Urinary bladder (tissue), 4 donors: ENCODE results near the gene PLEKHA1. TPM values are rescaled to one million over a fixed set of nuclear protein-coding genes. Genes with fewer than 3 reads are reported as not detected.
A peak's percentile ranks its signal among the peaks of the same experiment; 100 is the strongest.

Source experiments
- DNase-seq: peaks from one replicate; pipeline ENCODE4 v3.0.0-alpha.2; 2015; ENCODE audit errors: extremely low spot score
- H3K27ac ChIP-seq: one replicate; pipeline ENCODE4 v1.5.1; 2013; ENCODE audit warnings: low read depth, mild to moderate bottlenecking, moderate library complexity
- H3K36me3 ChIP-seq: one replicate; pipeline ENCODE4 v1.6.1; 2013; ENCODE audit warnings: mild to moderate bottlenecking, moderate library complexity; ENCODE audit not compliant: insufficient read depth
- H3K4me1 ChIP-seq: one replicate; pipeline ENCODE4 v1.6.1; 2013; ENCODE audit warnings: mild to moderate bottlenecking, moderate library complexity; ENCODE audit not compliant: insufficient read depth
- H3K4me3 ChIP-seq: one replicate; pipeline ENCODE4 v1.5.1; 2013; ENCODE audit warnings: low read depth, low read length
- WGBS: extraction: QIAGEN DNeasy Blood & Tissue Kit; methylation state at CpG from one replicate; pipeline ENCODE4 v1.1.7; 2013; 5-methylcytosine and 5-hydroxymethylcytosine counted together
- polyA plus RNA-seq: library from polyadenylated mRNA; stranded (reverse); fragments of 200-250 nt; gene quantifications from one replicate; pipeline ENCODE4 v1.2.3, GENCODE V29; 2013
- total RNA-seq: library from RNA; depleted of rRNA; stranded (reverse); fragments of >200 nt; gene quantifications from one replicate; pipeline ENCODE4 v1.2.3, GENCODE V29; 2014
- donor health status: healthy with polysubstance abuse.
- donor health status: healthy.

Gene PLEKHA1
- total RNA-seq (59.5 TPM), polyA plus RNA-seq (20.9 TPM)

- no peaks in the 10 kb centered on the region for H3K36me3 ChIP-seq
- WGBS, result under 1% methylated on average over 71 of the region's 71 CpGs
- DNase-seq, result peak; percentile 84
- peak within 1 kb of the TSS; percentile 96 for H3K4me3 ChIP-seq
- H3K4me1 ChIP-seq, result no peaks in the 10 kb centered on the region
- H3K27ac ChIP-seq, result peak within 1 kb of the TSS; percentile 99
Observed at GRCh38 chr10:122374237-122374858, at the start of gene PLEKHA1. Gene PLEKHA1 (plus strand): TSS chr10:122374708. CDS start chr10:122393201, 18,493 bp downstream.

GRCh38 chr10:122325235-122325634 lies 49.3 kb upstream of the PLEKHA1 start:
- no peak overlapping the region for H3K4me3 ChIP-seq
- H3K27ac ChIP-seq, result no peak overlapping the region
- H3K4me1 ChIP-seq, result no peaks in the 10 kb centered on the region
- WGBS, result 89% methylated on average over 2 of the region's 2 CpGs
- DNase-seq, result no peak
- H3K36me3 ChIP-seq, result no peaks in the 10 kb centered on the region

- Histone ChIP-seq H3K4me1 (no peaks in the 10 kb centered on the region), H3K4me3 (no peak overlapping the region), H3K36me3 (no peaks in the 10 kb centered on the region), H3K27ac (no peak overlapping the region)
- WGBS, result 89% methylated on average over 5 of the region's 5 CpGs
- DNase-seq, result no peak
Observed at GRCh38 chr10:122326385-122326784, 48.1 kb upstream of the PLEKHA1 start.

GRCh38 chr10:122326806-122327205 lies 47.7 kb upstream of the PLEKHA1 start:
- Histone ChIP-seq H3K4me3 (no peak overlapping the region), H3K4me1 (no peaks in the 10 kb centered on the region), H3K27ac (no peak overlapping the region), H3K36me3 (no peaks in the 10 kb centered on the region)
- 89% methylated on average over 6 of the region's 6 CpGs for WGBS
- no peak for DNase-seq

GRCh38 chr10:122327237-122328206 lies 47.0 kb upstream of the PLEKHA1 start:
- 91% methylated on average over 16 of the region's 16 CpGs for WGBS

GRCh38 chr10:122328676-122329075 lies 45.8 kb upstream of the PLEKHA1 start:
- Histone ChIP-seq H3K4me3 (no peak overlapping the region), H3K4me1 (no peaks in the 10 kb centered on the region), H3K27ac (no peak overlapping the region), H3K36me3 (no peaks in the 10 kb centered on the region)
- 77% methylated on average over 9 of the region's 9 CpGs for WGBS
- DNase-seq, result no peak

More at GRCh38 chr10:122327237-122328206, 47.0 kb upstream of the PLEKHA1 start:
- no peaks in the 10 kb centered on the region for H3K4me1 ChIP-seq
- no peaks in the 10 kb centered on the region for H3K36me3 ChIP-seq
- H3K27ac ChIP-seq, result no peak overlapping the region
- H3K4me3 ChIP-seq, result no peak overlapping the region
- no peak for DNase-seq

GRCh38 chr10:122329416-122329815 lies 45.1 kb upstream of the PLEKHA1 start:
- no peak for DNase-seq
- WGBS, result 83% methylated on average over 13 of the region's 13 CpGs
- Histone ChIP-seq H3K4me3 (no peak overlapping the region), H3K27ac (no peak overlapping the region), H3K36me3 (no peaks in the 10 kb centered on the region), H3K4me1 (no peaks in the 10 kb centered on the region)

- DNase-seq, result no peak
- Histone ChIP-seq H3K4me1 (no peaks in the 10 kb centered on the region), H3K4me3 (no peak overlapping the region), H3K27ac (no peak overlapping the region), H3K36me3 (no peaks in the 10 kb centered on the region)
- 78% methylated on average over 7 of the region's 7 CpGs for WGBS
Observed at GRCh38 chr10:122331100-122331499, 43.4 kb upstream of the PLEKHA1 start.

- WGBS, result 77% methylated on average over 16 of the region's 16 CpGs
- DNase-seq, result no peak
- no peaks in the 10 kb centered on the region for H3K36me3 ChIP-seq
Observed at GRCh38 chr10:122331615-122332446, 42.7 kb upstream of the PLEKHA1 start.

GRCh38 chr10:122333037-122333436 lies 41.5 kb upstream of the PLEKHA1 start:
- WGBS, result 81% methylated on average over 4 of the region's 4 CpGs
- Histone ChIP-seq H3K27ac (no peak overlapping the region), H3K4me3 (no peak overlapping the region), H3K36me3 (no peaks in the 10 kb centered on the region), H3K4me1 (no peaks in the 10 kb centered on the region)
- no peak for DNase-seq

More at GRCh38 chr10:122331615-122332446, 42.7 kb upstream of the PLEKHA1 start:
- Histone ChIP-seq H3K4me3 (no peak overlapping the region), H3K27ac (no peak overlapping the region), H3K4me1 (no peaks in the 10 kb centered on the region)

- WGBS, result 94% methylated on average over 10 of the region's 10 CpGs
- H3K36me3 ChIP-seq, result no peaks in the 10 kb centered on the region
- no peak for DNase-seq
- H3K4me3 ChIP-seq, result no peak overlapping the region
- no peak overlapping the region for H3K27ac ChIP-seq
- no peaks in the 10 kb centered on the region for H3K4me1 ChIP-seq
Observed at GRCh38 chr10:122336332-122336731, 38.2 kb upstream of the PLEKHA1 start.

- Histone ChIP-seq H3K4me3 (no peak overlapping the region), H3K4me1 (no peaks in the 10 kb centered on the region), H3K27ac (no peak overlapping the region), H3K36me3 (no peaks in the 10 kb centered on the region)
- no peak for DNase-seq
- 78% methylated on average over 3 of the region's 3 CpGs for WGBS
Observed at GRCh38 chr10:122336961-122337360, 37.5 kb upstream of the PLEKHA1 start.
